OCI-LY3 (cell line): ENCODE measurements around the gene PYCR2.
"Not testable (repeated sequence)": the region's sequence is repeated elsewhere in the genome, so short reads cannot be mapped to it uniquely, and the experiment has no call there.

ENCODE experiments used
- EZH2phosphoT487 ChIP-seq: fragments of 200-600 bp; shearing (Covaris generic); IDR thresholded peaks from 2 replicates; pipeline ENCODE4 v1.6.1; 2018; ENCODE audit warnings: antibody characterized with exemption, mixed run types, low read depth
- TF ChIP-seq, protein P1 (sequence below): fragments of 200-600, 300-600 bp; sonication (generic); IDR thresholded peaks from 2 replicates; pipeline ENCODE4 v1.5.1; 2014; ENCODE audit warnings: antibody characterized with exemption, low read length, low read depth

DNA sequence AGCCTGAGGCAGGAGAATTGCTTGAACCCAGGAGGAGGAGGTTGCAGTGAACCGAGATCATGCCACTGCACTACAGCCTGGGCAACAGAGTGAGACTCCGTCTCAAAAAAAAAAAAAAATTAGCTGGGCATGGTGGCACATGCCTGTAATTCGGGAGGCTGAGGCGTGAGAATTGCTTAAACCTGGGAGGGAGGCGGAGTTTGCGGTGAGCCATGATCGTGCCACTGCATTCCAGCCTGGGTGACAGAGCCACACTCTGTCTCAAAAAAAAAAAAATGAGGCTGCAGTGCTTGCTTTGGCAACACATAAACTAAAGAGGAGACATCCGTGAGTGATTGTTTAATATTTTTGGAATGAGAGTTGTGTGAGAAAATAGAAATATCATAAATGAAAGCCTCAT is 12.0 kb upstream of the PYCR2 start:
- not testable (repeated sequence) for TF ChIP-seq EZH2phosphoT487
- TF ChIP-seq, protein P1, sequence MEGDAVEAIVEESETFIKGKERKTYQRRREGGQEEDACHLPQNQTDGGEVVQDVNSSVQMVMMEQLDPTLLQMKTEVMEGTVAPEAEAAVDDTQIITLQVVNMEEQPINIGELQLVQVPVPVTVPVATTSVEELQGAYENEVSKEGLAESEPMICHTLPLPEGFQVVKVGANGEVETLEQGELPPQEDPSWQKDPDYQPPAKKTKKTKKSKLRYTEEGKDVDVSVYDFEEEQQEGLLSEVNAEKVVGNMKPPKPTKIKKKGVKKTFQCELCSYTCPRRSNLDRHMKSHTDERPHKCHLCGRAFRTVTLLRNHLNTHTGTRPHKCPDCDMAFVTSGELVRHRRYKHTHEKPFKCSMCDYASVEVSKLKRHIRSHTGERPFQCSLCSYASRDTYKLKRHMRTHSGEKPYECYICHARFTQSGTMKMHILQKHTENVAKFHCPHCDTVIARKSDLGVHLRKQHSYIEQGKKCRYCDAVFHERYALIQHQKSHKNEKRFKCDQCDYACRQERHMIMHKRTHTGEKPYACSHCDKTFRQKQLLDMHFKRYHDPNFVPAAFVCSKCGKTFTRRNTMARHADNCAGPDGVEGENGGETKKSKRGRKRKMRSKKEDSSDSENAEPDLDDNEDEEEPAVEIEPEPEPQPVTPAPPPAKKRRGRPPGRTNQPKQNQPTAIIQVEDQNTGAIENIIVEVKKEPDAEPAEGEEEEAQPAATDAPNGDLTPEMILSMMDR = not testable (repeated sequence)
